Measurements from ENCODE around the gene TNFRSF14. TPM values are rescaled to one million over a fixed set of nuclear protein-coding genes. Genes with fewer than 3 reads are reported as not detected.

The TNFRSF14 gene
- total RNA-seq, 1 experiment from 2014 or later: 24.4 TPM

DNA sequence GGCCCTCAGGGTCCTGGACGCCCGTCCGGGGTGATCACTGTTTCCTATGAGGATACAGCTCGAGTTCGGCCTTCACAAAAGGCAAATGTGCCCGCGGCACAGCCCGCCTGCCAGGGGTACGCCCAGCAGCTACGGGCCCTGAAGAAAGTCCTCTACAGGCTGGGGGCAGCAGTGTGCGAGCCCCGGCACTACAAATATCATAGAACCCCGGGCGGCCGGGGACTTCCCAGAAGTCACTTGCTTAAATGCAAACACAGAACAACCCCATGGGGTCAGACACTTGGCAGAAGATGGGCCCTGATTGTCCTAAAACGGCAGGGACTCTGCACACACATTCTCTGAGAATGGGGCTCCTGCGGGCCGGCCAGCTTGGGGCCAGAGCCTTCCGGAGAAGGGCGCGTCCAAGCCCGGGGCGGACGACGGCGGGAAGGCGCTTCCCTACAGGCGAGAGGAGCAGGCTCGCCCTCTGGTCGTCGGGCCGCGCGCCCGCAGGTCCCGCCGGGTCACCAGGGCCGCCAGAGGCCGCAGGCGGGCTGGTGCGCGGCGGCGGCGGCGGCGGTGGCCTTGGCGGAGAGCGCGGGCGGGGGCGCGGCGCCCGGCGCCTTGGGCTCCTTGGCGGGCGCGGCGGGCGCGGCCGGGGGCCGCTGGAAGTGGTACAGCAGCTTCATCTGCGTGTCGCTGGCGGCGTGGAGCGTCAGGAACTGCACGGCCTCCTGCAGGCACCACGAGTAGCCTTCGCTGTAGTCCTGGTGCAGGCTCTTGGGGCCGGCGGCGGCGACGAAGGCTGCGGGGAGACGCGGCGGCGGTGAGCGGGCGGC lies 27.0 kb upstream of the TNFRSF14 start:
- intact Hi-C loops (cut with micrococcal nuclease; ENCODE audit: unreplicated experiment): no loop called here
- Mint-ChIP-seq H3K4me3 (ENCODE audit: low read depth, unreplicated experiment) (no peak overlapping the region), H3K4me1 (ENCODE audit: low read depth, unreplicated experiment) (no peaks in the 10 kb centered on the region), H3K27ac (ENCODE audit: unreplicated experiment) (no peak overlapping the region), H3K9me3 (ENCODE audit: low read depth, unreplicated experiment) (no peaks in the 10 kb centered on the region), H3K36me3 (ENCODE audit: insufficient read depth, unreplicated experiment) (peaks cover 24% of the 10 kb centered on the region), H3K27me3 (ENCODE audit: unreplicated experiment) (peaks cover 12% of the 10 kb centered on the region)
- BruUV-seq (replicated peaks): no TSS peak
- TF ChIP-seq CTCF (IDR thresholded peaks at IDR 0.05; ENCODE audit: unreplicated experiment): no peak
- CTCF ChIA-PET: no interaction called here
- DNase-seq: no peak

DNA sequence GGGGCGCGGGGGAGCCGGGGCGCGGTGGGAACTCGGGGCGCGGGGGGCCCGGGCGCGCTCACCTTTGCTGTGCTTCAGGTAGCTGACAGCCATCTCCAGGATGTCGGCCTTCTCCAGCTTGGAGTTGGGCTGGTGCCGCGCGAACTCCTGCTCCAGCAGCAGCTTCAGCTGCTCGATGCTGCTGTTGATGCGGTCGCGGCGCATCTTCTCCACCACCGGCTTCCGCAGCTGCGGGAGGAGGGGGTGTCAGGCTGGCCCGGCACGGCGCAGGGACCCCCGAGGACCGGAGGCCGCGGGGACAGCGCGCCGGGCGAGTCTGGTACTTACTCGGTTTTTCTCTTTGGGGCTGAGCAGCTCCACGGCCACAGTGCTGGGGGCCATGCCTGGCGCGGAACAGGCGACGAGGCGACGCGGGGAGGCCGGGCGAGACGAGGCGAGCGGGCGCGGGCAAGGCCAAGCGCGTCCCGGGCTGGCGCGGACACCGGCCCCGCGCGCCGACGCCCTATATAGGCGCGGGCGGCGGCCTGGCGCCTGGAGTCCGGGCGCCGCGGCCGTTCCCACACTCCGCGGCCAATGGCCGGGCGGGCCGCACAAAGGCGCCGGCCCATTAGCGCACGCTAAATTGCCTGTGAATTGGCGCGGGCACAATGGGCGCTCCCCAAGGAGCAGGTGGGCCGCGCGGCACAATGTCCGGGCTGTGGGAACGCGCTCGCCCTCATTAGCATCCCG lies 26.2 kb upstream of the TNFRSF14 start, which contains the start of gene HES5:
Gene HES5 (minus strand): TSS at position 480 of the 729 bp plus-strand sequence. CDS start 99 bp downstream, at position 381.
- no peak for TF ChIP-seq CTCF (IDR thresholded peaks at IDR 0.05; ENCODE audit: unreplicated experiment)
- H3K27ac Mint-ChIP-seq (ENCODE audit: unreplicated experiment): no peak within 1 kb of the TSS
- H3K9me3 Mint-ChIP-seq (ENCODE audit: low read depth, unreplicated experiment): no peaks in the 10 kb centered on the region
- H3K36me3 Mint-ChIP-seq (ENCODE audit: insufficient read depth, unreplicated experiment): peaks cover 23% of the 10 kb centered on the region
- peak within 1 kb of the TSS; percentile 39 for H3K4me3 Mint-ChIP-seq (ENCODE audit: low read depth, unreplicated experiment)
- DNase-seq: no peak
- CTCF ChIA-PET: no interaction called here
- peaks cover 12% of the 10 kb centered on the region for H3K27me3 Mint-ChIP-seq (ENCODE audit: unreplicated experiment)
- intact Hi-C loops (cut with micrococcal nuclease; ENCODE audit: unreplicated experiment): no loop called here
- H3K4me1 Mint-ChIP-seq (ENCODE audit: low read depth, unreplicated experiment): peaks cover 3% of the 10 kb centered on the region
- no TSS peak for BruUV-seq (replicated peaks)

DNA sequence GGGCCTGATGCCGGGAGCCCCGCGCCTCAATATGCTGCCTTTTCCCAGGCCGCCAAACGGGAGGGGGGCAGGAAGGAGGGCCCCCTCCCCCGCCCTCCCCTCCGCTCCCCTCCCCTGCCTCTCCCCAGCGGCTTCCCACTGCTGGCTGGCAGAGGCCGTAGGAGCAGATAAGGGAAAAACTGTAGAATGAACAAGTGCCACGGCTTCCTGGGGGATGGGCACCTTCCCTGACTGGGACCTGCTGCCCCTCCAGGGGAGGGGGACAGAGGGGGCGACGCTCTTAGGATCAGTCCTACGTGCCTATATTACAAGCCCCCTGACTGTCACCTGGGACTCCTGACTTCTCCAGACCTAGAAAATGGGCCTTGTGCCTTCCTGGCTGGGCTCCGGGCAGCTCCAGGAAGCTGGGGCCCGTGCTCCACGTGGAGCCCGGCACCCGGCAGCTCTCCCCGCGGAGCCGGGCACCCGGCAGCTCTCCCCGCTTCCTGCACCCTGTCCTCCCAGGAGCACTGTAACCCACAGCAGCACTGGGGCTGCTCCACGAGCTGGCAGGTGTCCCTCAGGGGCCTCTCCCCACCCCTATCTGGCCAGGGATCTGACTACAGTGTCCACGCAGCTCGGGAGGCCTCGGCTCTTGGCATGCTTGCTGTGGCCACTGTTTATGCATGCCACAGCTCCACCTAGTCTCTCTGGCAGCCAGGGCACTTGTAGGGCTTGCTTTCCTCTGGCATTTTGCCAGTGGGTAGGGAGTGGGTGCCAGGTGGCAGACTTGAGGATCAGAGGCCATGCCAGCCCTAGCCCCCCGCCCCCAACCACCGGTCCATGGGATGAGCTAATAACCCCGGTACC lies 25.4 kb upstream of the TNFRSF14 start:
- Mint-ChIP-seq H3K4me3 (ENCODE audit: low read depth, unreplicated experiment) (peak overlapping the region; percentile 32), H3K36me3 (ENCODE audit: insufficient read depth, unreplicated experiment) (peaks cover 15% of the 10 kb centered on the region), H3K27me3 (ENCODE audit: unreplicated experiment) (peaks cover 12% of the 10 kb centered on the region), H3K4me1 (ENCODE audit: low read depth, unreplicated experiment) (peaks cover 8% of the 10 kb centered on the region), H3K27ac (ENCODE audit: unreplicated experiment) (no peak overlapping the region), H3K9me3 (ENCODE audit: low read depth, unreplicated experiment) (no peaks in the 10 kb centered on the region)
- CTCF ChIA-PET: no interaction called here
- no TSS peak for BruUV-seq (replicated peaks)
- intact Hi-C loops (cut with micrococcal nuclease; ENCODE audit: unreplicated experiment): no loop called here
- DNase-seq: no peak
- TF ChIP-seq CTCF (IDR thresholded peaks at IDR 0.05; ENCODE audit: unreplicated experiment): no peak

- Mint-ChIP-seq H3K9me3 (ENCODE audit: low read depth, unreplicated experiment) (no peaks in the 10 kb centered on the region), H3K36me3 (ENCODE audit: insufficient read depth, unreplicated experiment) (no peaks in the 10 kb centered on the region), H3K4me3 (ENCODE audit: low read depth, unreplicated experiment) (no peak overlapping the region), H3K27me3 (ENCODE audit: unreplicated experiment) (peaks cover 12% of the 10 kb centered on the region), H3K27ac (ENCODE audit: unreplicated experiment) (no peak overlapping the region), H3K4me1 (ENCODE audit: low read depth, unreplicated experiment) (peaks cover 8% of the 10 kb centered on the region)
- CTCF ChIA-PET: no interaction called here
- intact Hi-C loops (cut with micrococcal nuclease; ENCODE audit: unreplicated experiment): no loop called here
- no peak for TF ChIP-seq CTCF (IDR thresholded peaks at IDR 0.05; ENCODE audit: unreplicated experiment)
- BruUV-seq (replicated peaks): no TSS peak
- DNase-seq: no peak
These were observed 23.5 kb upstream of the TNFRSF14 start for GRCh38 chr1:2532485-2533160.

All from Calu3 (cell line).